H9 (cell line): Measurements from ENCODE around the gene C17orf107. TPM values are rescaled to one million over a fixed set of nuclear protein-coding genes. Genes with fewer than 3 reads are reported as not detected.
A peak's percentile ranks its signal among the peaks of the same experiment; 100 is the strongest.

ENCODE experiments used
- DNase-seq: peaks from one replicate; pipeline ENCODE4 v3.0.0-alpha.2; 2017
- H2AFZ ChIP-seq: one replicate; pipeline ENCODE4 v1.6.1; 2013; ENCODE audit warnings: mild to moderate bottlenecking, low read length, control low read depth, moderate library complexity
- H2AK5ac ChIP-seq: 2 replicates; pipeline ENCODE4 v1.6.1; 2013; ENCODE audit warnings: low read length, control low read depth, mixed read lengths; ENCODE audit not compliant: insufficient read length
- H2BK120ac ChIP-seq: one replicate; pipeline ENCODE4 v1.6.1; 2013; ENCODE audit warnings: low read depth, mild to moderate bottlenecking, low read length, control low read depth, inconsistent platforms; ENCODE audit not compliant: poor library complexity, severe bottlenecking
- H2BK12ac ChIP-seq: 2 replicates; pipeline ENCODE4 v1.6.1; 2013; ENCODE audit warnings: low read length, control low read depth, mixed read lengths, low read depth; ENCODE audit not compliant: insufficient read length
- H2BK15ac ChIP-seq: 2 replicates; pipeline ENCODE4 v1.6.1; 2013; ENCODE audit warnings: low read depth, low read length, control low read depth
- H2BK20ac ChIP-seq: one replicate; pipeline ENCODE4 v1.6.1; 2013; ENCODE audit warnings: low read depth, mild to moderate bottlenecking, low read length, control low read depth, inconsistent platforms; ENCODE audit not compliant: poor library complexity, severe bottlenecking
- H2BK5ac ChIP-seq: 2 replicates; pipeline ENCODE4 v1.6.1; 2013; ENCODE audit warnings: low read length, control low read depth, mixed read lengths; ENCODE audit not compliant: insufficient read length
- H3K14ac ChIP-seq: 2 replicates; pipeline ENCODE4 v1.6.1; 2013; ENCODE audit warnings: low read length, control low read depth; ENCODE audit not compliant: insufficient read depth
- H3K18ac ChIP-seq: 2 replicates; pipeline ENCODE4 v1.6.1; 2013; ENCODE audit warnings: low read depth, mild to moderate bottlenecking, mixed read lengths, low read length, control low read depth; ENCODE audit not compliant: insufficient read length
- H3K23ac ChIP-seq: 2 replicates; pipeline ENCODE4 v1.6.1; 2013; ENCODE audit warnings: low read length, control low read depth, mixed read lengths, low read depth; ENCODE audit not compliant: insufficient read length
- H3K23me2 ChIP-seq: 2 replicates; pipeline ENCODE4 v1.6.1; 2013; ENCODE audit warnings: low read depth, mild to moderate bottlenecking, mixed read lengths, low read length, control low read depth; ENCODE audit not compliant: insufficient read length, poor library complexity, severe bottlenecking
- H3K27ac ChIP-seq: 2 replicates; pipeline ENCODE4 v1.5.1; 2013; ENCODE audit warnings: low read length, control low read depth, mixed read lengths, low read depth; ENCODE audit not compliant: insufficient read length
- H3K27me3 ChIP-seq: 2 replicates; pipeline ENCODE4 v1.6.1; 2013; ENCODE audit warnings: low read length, control low read depth, inconsistent platforms; ENCODE audit not compliant: insufficient read depth
- H3K4ac ChIP-seq: 2 replicates; pipeline ENCODE4 v1.6.1; 2013; ENCODE audit warnings: low read depth, mild to moderate bottlenecking, control low read depth, inconsistent platforms, low read length, moderate library complexity
- H3K4me1 ChIP-seq: 2 replicates; pipeline ENCODE4 v1.6.1; 2013; ENCODE audit warnings: low read length, control low read depth, inconsistent platforms; ENCODE audit not compliant: insufficient read depth
- H3K4me2 ChIP-seq: 2 replicates; pipeline ENCODE4 v1.6.1; 2013; ENCODE audit warnings: low read length, control low read depth, mixed read lengths; ENCODE audit not compliant: insufficient read length, insufficient read depth
- H3K56ac ChIP-seq: 2 replicates; pipeline ENCODE4 v1.6.1; 2013; ENCODE audit warnings: low read depth, mild to moderate bottlenecking, mixed read lengths, low read length, control low read depth; ENCODE audit not compliant: insufficient read length
- H3K79me1 ChIP-seq: 2 replicates; pipeline ENCODE4 v1.6.1; 2013; ENCODE audit warnings: low read depth, mild to moderate bottlenecking, moderate library complexity, low read length, control low read depth, inconsistent platforms; ENCODE audit not compliant: insufficient read depth, poor library complexity, severe bottlenecking
- H3K79me2 ChIP-seq: 2 replicates; pipeline ENCODE4 v1.6.1; 2013; ENCODE audit warnings: low read length, control low read depth, inconsistent platforms; ENCODE audit not compliant: insufficient read depth
- H3K9ac ChIP-seq: 2 replicates; pipeline ENCODE4 v1.6.1; 2013; ENCODE audit warnings: low read length, control low read depth, mixed read lengths; ENCODE audit not compliant: insufficient read length; ENCODE audit errors: extremely low read depth
- H3K9me3 ChIP-seq: one replicate; pipeline ENCODE4 v1.6.1; 2013; ENCODE audit warnings: low read depth, low read length, inconsistent platforms; ENCODE audit not compliant: control insufficient read depth
- H3T11ph ChIP-seq: one replicate; pipeline ENCODE4 v1.6.1; 2013; ENCODE audit warnings: mild to moderate bottlenecking, low read length, control low read depth, inconsistent platforms
- H4K20me1 ChIP-seq: one replicate; pipeline ENCODE4 v1.6.1; 2013; ENCODE audit not compliant: control insufficient read depth, insufficient read length, insufficient read depth
- H4K5ac ChIP-seq: 2 replicates; pipeline ENCODE4 v1.6.1; 2013; ENCODE audit warnings: low read depth, mild to moderate bottlenecking, mixed read lengths, low read length, control low read depth; ENCODE audit not compliant: insufficient read length
- H4K8ac ChIP-seq: replicated peaks from 2 replicates; pipeline ENCODE4 v1.6.1; 2013; ENCODE audit warnings: low read length, control low read depth, mixed read lengths, low read depth; ENCODE audit not compliant: insufficient read length
- H4K91ac ChIP-seq: 2 replicates; pipeline ENCODE4 v1.6.1; 2013; ENCODE audit warnings: low read depth, mild to moderate bottlenecking, moderate library complexity, mixed read lengths, low read length, control low read depth; ENCODE audit not compliant: insufficient read length
- H3K27ac Mint-ChIP-seq, 3 experiments: 2 replicates in 2 of 3; 3 replicates in 1 of 3; pipeline ENCODE4 v1.8.0; 2020 to 2021; ENCODE audit warnings: mixed read lengths in 3 of 3, mild to moderate bottlenecking in 1 of 3, moderate library complexity in 1 of 3
- H3K27me3 Mint-ChIP-seq: 2 replicates; pipeline ENCODE4 v1.8.0; 2021; ENCODE audit warnings: low read depth, mild to moderate bottlenecking, moderate library complexity, mixed read lengths
- H3K36me3 Mint-ChIP-seq, 3 experiments: 2 replicates in 2 of 3; 3 replicates in 1 of 3; pipeline ENCODE4 v1.8.0; 2020 to 2021; ENCODE audit warnings: low read depth in 3 of 3, mixed read lengths in 3 of 3; ENCODE audit not compliant: insufficient read depth in 1 of 3
- H3K4me1 Mint-ChIP-seq, 2 experiments: 2 replicates each; pipeline ENCODE4 v1.8.0; 2020; ENCODE audit warnings: mixed read lengths in 2 of 2
- H3K4me3 Mint-ChIP-seq, 2 experiments: 2 replicates in 1 of 2; 3 replicates in 1 of 2; pipeline ENCODE4 v1.8.0; 2020 to 2021; ENCODE audit warnings: mild to moderate bottlenecking in 2 of 2, mixed read lengths in 2 of 2, moderate library complexity in 1 of 2
- H3K9me3 Mint-ChIP-seq, 2 experiments: 2 replicates in 1 of 2; 3 replicates in 1 of 2; pipeline ENCODE4 v1.8.0; 2020; ENCODE audit warnings: mild to moderate bottlenecking in 2 of 2, mixed read lengths in 2 of 2, moderate library complexity in 1 of 2
- CTCF ChIP-seq: fragments of 200-600 bp; sonication (generic); conservative IDR thresholded peaks from 3 replicates; pipeline ENCODE4 v1.8.0; 2021; ENCODE audit warnings: antibody characterized with exemption, mild to moderate bottlenecking
- WGBS: extraction: QIAGEN DNeasy Blood & Tissue Kit; methylation state at CpG from one replicate; pipeline ENCODE4 v1.1.7; 2013; ENCODE audit warnings: missing lambda C conversion rate, low lambda C conversion rate, mixed read lengths; ENCODE audit not compliant: insufficient read length; ENCODE audit errors: extremely low coverage; 5-methylcytosine and 5-hydroxymethylcytosine counted together
- total RNA-seq: library from RNA; stranded (reverse); gene quantifications from 2 replicates; pipeline ENCODE4 v1.2.1, GENCODE V29; 2021

C17orf107 gene
- total RNA-seq, 1 experiment from 2014 or later: 4.4 TPM

GRCh38 chr17:4856271-4856936 is 42.9 kb upstream of the C17orf107 start:
- WGBS: 97% methylated on average over 3 of the region's 17 CpGs
- no peak overlapping the region for H3K14ac ChIP-seq
- no peak overlapping the region for H4K5ac ChIP-seq
- Mint-ChIP-seq H3K27ac (peak overlapping the region; percentile 15 to 77 (median 54); a peak in 6 of 7 replicates), H3K4me3 (peak overlapping the region in 1 of 2 experiments; percentile 3; a peak in 2 of 5 replicates), H3K9me3 (no peaks in the 10 kb centered on the region), H3K27me3 (no peaks in the 10 kb centered on the region), H3K36me3 (peaks cover 0 to 17% (median 5%) of the 10 kb centered on the region in 3 experiments; a peak in 4 of 7 replicates), H3K4me1 (peaks cover 66 to 68% of the 10 kb centered on the region in 2 experiments)
- no peak overlapping the region for H2BK15ac ChIP-seq
- no peak overlapping the region for H3K27ac ChIP-seq
- no peak overlapping the region for H2BK120ac ChIP-seq
- no peak for DNase-seq
- peaks cover 21% of the 10 kb centered on the region; the same call in 1 of the 2 replicates for H3K4me1 ChIP-seq
- no peak overlapping the region for H4K91ac ChIP-seq
- H3K23me2 ChIP-seq: no peaks in the 10 kb centered on the region
- no peak overlapping the region for H3K9ac ChIP-seq
- H3K23ac ChIP-seq: no peak overlapping the region
- no peaks in the 10 kb centered on the region for H3K79me2 ChIP-seq
- no peak overlapping the region for H3K56ac ChIP-seq
- H2AFZ ChIP-seq: no peak overlapping the region
- H3K4ac ChIP-seq: no peak overlapping the region
- TF ChIP-seq CTCF: no peak
- no peak overlapping the region for H2BK12ac ChIP-seq
- H4K20me1 ChIP-seq: no peaks in the 10 kb centered on the region
- no peak overlapping the region for H3K4me2 ChIP-seq
- no peaks in the 10 kb centered on the region for H3K79me1 ChIP-seq
- H2BK5ac ChIP-seq: no peak overlapping the region
- H3T11ph ChIP-seq: no peak overlapping the region
- no peak overlapping the region for H2BK20ac ChIP-seq
- no peak overlapping the region for H2AK5ac ChIP-seq
- H4K8ac ChIP-seq: no peak overlapping the region
- no peaks in the 10 kb centered on the region; the same call in 1 of the 2 replicates for H3K27me3 ChIP-seq
- H3K9me3 ChIP-seq: no peaks in the 10 kb centered on the region
- no peak overlapping the region for H3K18ac ChIP-seq
